GM23338 (cell line): ENCODE data around the gene GBE1. TPM values are rescaled to one million over a fixed set of nuclear protein-coding genes. Genes with fewer than 3 reads are reported as not detected.

Source experiments
- ATAC-seq: fragments of 200-7000 bp; cut with Tn5 transposase; 3 replicates; pipeline ENCODE4 v1.9.1; 2020
- DNase-seq: peaks from one replicate; pipeline ENCODE4 v3.0.0-alpha.2; 2015; ENCODE audit warnings: low spot score
- H2AFZ ChIP-seq: fragments of 200-600 bp; sonication (generic); 2 replicates; pipeline ENCODE4 v1.8.0; 2016; ENCODE audit warnings: antibody characterized with exemption, mild to moderate bottlenecking, moderate library complexity
- H3F3A ChIP-seq: fragments of 200-600 bp; sonication (generic); replicated peaks from 2 replicates; pipeline ENCODE4 v1.8.0; 2017; ENCODE audit warnings: antibody characterized with exemption, mixed run types, low read depth
- H3K27ac ChIP-seq: fragments of 200-600 bp; sonication (generic); 2 replicates; pipeline ENCODE4 v1.6.1; 2016; ENCODE audit warnings: low read depth
- H3K27me3 ChIP-seq: fragments of 200-600 bp; sonication (generic); 2 replicates; pipeline ENCODE4 v1.8.0; 2016; ENCODE audit warnings: mild to moderate bottlenecking, mixed run types, moderate library complexity; ENCODE audit not compliant: insufficient read depth
- H3K36me3 ChIP-seq: fragments of 200-600 bp; sonication (generic); 2 replicates; pipeline ENCODE4 v1.8.0; 2016; ENCODE audit warnings: mild to moderate bottlenecking; ENCODE audit not compliant: insufficient read depth
- H3K4me1 ChIP-seq: fragments of 200-600 bp; sonication (generic); 2 replicates; pipeline ENCODE4 v1.8.0; 2016; ENCODE audit warnings: mild to moderate bottlenecking, moderate library complexity; ENCODE audit not compliant: insufficient read depth
- H3K4me2 ChIP-seq: fragments of 200-600 bp; sonication (generic); 2 replicates; pipeline ENCODE4 v1.7.1; 2017; ENCODE audit warnings: mixed run types
- H3K4me3 ChIP-seq: fragments of 200-600 bp; sonication (generic); 2 replicates; pipeline ENCODE4 v1.6.1; 2016; ENCODE audit warnings: mixed run types
- H3K79me2 ChIP-seq: fragments of 200-600 bp; sonication (generic); replicated peaks from 2 replicates; pipeline ENCODE4 v1.8.0; 2017; ENCODE audit warnings: mild to moderate bottlenecking; ENCODE audit not compliant: insufficient read depth
- H3K9me2 ChIP-seq: fragments of 200-600 bp; sonication (generic); 2 replicates; pipeline ENCODE4 v1.8.0; 2017; ENCODE audit not compliant: insufficient read depth
- H4K20me1 ChIP-seq: fragments of 200-600 bp; sonication (generic); replicated peaks from 2 replicates; pipeline ENCODE4 v1.8.0; 2017; ENCODE audit warnings: mild to moderate bottlenecking; ENCODE audit not compliant: insufficient read depth
- H3K27ac Mint-ChIP-seq: 2 replicates; pipeline ENCODE4 v1.8.0; 2020; ENCODE audit warnings: inconsistent platforms, mild to moderate bottlenecking, moderate library complexity, mixed read lengths
- H3K27me3 Mint-ChIP-seq: 3 replicates; pipeline ENCODE4 v1.8.0; 2022; ENCODE audit warnings: low read depth, mild to moderate bottlenecking, moderate library complexity, mixed read lengths, inconsistent platforms; ENCODE audit not compliant: insufficient read depth, poor library complexity
- H3K36me3 Mint-ChIP-seq: 3 replicates; pipeline ENCODE4 v1.8.0; 2021; ENCODE audit warnings: low read depth, mild to moderate bottlenecking, inconsistent platforms, moderate library complexity, mixed read lengths
- H3K4me1 Mint-ChIP-seq: 3 replicates; pipeline ENCODE4 v1.8.0; 2020; ENCODE audit warnings: mild to moderate bottlenecking, inconsistent platforms, mixed read lengths
- H3K4me3 Mint-ChIP-seq: 3 replicates; pipeline ENCODE4 v1.8.0; 2021; ENCODE audit warnings: moderate library complexity, mild to moderate bottlenecking, inconsistent platforms, mixed read lengths
- H3K9me3 Mint-ChIP-seq: 3 replicates; pipeline ENCODE4 v1.8.0; 2020; ENCODE audit warnings: moderate library complexity, mild to moderate bottlenecking, inconsistent platforms, mixed read lengths
- CREB1 ChIP-seq: fragments of 250-450 bp; sonication (Bioruptor Pico); IDR thresholded peaks from 2 replicates; pipeline ENCODE4 v1.5.0; 2020; ENCODE audit warnings: low read depth, mild to moderate bottlenecking, moderate library complexity
- EZH2 ChIP-seq: fragments of 200-600 bp; sonication (generic); IDR thresholded peaks from one replicate; pipeline ENCODE4 v1.8.0; 2017; ENCODE audit warnings: antibody characterized with exemption, mild to moderate bottlenecking, low read depth; ENCODE audit not compliant: unreplicated experiment
- EZH2phosphoT487 ChIP-seq: fragments of 200-600 bp; sonication (generic); IDR thresholded peaks from one replicate; pipeline ENCODE4 v1.8.1; 2018; ENCODE audit warnings: antibody characterized with exemption; ENCODE audit not compliant: unreplicated experiment
- JUNB ChIP-seq: IDR thresholded peaks from one replicate; pipeline ENCODE4 v1.6.1; 2016; ENCODE audit warnings: antibody characterized with exemption; ENCODE audit not compliant: unreplicated experiment
- NANOG ChIP-seq: IDR thresholded peaks from 2 replicates; pipeline ENCODE4 v1.6.1; 2016; ENCODE audit warnings: antibody characterized with exemption, borderline replicate concordance
- POLR2AphosphoS5 ChIP-seq: IDR thresholded peaks from 2 replicates; pipeline ENCODE4 v1.6.1; 2016; ENCODE audit warnings: antibody characterized with exemption, low read depth
- STAT1 ChIP-seq: IDR thresholded peaks from one replicate; pipeline ENCODE4 v1.6.1; 2016; ENCODE audit warnings: antibody characterized with exemption; ENCODE audit not compliant: unreplicated experiment
- ZNF114 ChIP-seq: fragments of 250-450 bp; sonication (Bioruptor Pico); IDR thresholded peaks from 2 replicates; pipeline ENCODE4 v1.5.0; 2020; ENCODE audit warnings: mild to moderate bottlenecking, moderate library complexity
- ZNF331 ChIP-seq: fragments of 250-450 bp; sonication (Bioruptor Pico); IDR thresholded peaks from 2 replicates; pipeline ENCODE4 v1.5.0; 2020; ENCODE audit warnings: low read depth, mild to moderate bottlenecking, moderate library complexity
- polyA plus RNA-seq: library from polyadenylated mRNA; unstranded; fragments of >200 nt; fragmentation: Nextera tagmentation; extraction: Ambion mirVana; gene quantifications from 2 replicates; pipeline ENCODE4 v1.2.1, GENCODE V29; 2016
- total RNA-seq: library from RNA; depleted of rRNA; stranded (reverse); fragments of >200 nt; shearing (Covaris generic); gene quantifications from 2 replicates; pipeline ENCODE4 v1.2.3, GENCODE V29; 2014
- TF ChIP-seq, protein P1 (sequence below): IDR thresholded peaks from 2 replicates; pipeline ENCODE4 v1.6.1; 2016; ENCODE audit warnings: antibody characterized with exemption
- TF ChIP-seq, protein P2 (sequence below): IDR thresholded peaks from one replicate; pipeline ENCODE4 v1.6.1; 2018; ENCODE audit warnings: antibody characterized with exemption; ENCODE audit not compliant: unreplicated experiment
- TF ChIP-seq, protein P3 (sequence below), 2 experiments: fragments of 200-600 bp in 1 of 2; sonication (generic) in 1 of 2; conservative IDR thresholded peaks; 2 replicates each; pipeline versions ENCODE4 v1.5.1 to v1.6.1; 2016 to 2017; ENCODE audit warnings: antibody characterized with exemption in 2 of 2, low read depth in 2 of 2, mild to moderate bottlenecking in 2 of 2, moderate library complexity in 1 of 2

GBE1 gene
- total and polyA plus RNA-seq, 2 experiments from 2014 or later, result 6.4 to 12.2 TPM

DNA sequence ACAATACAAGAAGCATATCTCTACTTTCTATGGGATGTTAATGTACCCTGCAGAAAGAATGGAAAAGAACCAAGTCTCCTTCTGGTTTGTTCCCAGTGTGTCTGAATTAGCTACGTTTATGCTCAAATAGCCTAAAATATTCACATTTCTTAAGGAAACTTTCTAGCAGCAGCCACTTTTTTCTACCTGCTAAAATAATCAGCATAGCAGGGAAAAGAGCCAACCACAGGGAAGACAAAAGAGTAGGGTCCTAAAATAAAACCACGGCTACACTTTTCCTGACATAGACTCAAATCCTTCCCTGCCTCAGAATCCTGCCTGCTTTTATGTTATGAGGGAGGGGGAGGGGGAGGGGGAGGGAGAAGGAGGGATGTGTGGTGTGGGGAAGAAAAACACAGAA lies 136.7 kb downstream of the GBE1 start (continued):
- no peak for TF ChIP-seq STAT1
- no peak for TF ChIP-seq EZH2
- no peak for TF ChIP-seq NANOG
- TF ChIP-seq ZNF114 (CRISPR knock-in tag), result no peak
- TF ChIP-seq CREB1 (CRISPR knock-in tag), result no peak
- no peak for TF ChIP-seq JUNB
- TF ChIP-seq, protein P1, sequence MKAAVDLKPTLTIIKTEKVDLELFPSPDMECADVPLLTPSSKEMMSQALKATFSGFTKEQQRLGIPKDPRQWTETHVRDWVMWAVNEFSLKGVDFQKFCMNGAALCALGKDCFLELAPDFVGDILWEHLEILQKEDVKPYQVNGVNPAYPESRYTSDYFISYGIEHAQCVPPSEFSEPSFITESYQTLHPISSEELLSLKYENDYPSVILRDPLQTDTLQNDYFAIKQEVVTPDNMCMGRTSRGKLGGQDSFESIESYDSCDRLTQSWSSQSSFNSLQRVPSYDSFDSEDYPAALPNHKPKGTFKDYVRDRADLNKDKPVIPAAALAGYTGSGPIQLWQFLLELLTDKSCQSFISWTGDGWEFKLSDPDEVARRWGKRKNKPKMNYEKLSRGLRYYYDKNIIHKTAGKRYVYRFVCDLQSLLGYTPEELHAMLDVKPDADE, result no peak
- TF ChIP-seq, protein P2, sequence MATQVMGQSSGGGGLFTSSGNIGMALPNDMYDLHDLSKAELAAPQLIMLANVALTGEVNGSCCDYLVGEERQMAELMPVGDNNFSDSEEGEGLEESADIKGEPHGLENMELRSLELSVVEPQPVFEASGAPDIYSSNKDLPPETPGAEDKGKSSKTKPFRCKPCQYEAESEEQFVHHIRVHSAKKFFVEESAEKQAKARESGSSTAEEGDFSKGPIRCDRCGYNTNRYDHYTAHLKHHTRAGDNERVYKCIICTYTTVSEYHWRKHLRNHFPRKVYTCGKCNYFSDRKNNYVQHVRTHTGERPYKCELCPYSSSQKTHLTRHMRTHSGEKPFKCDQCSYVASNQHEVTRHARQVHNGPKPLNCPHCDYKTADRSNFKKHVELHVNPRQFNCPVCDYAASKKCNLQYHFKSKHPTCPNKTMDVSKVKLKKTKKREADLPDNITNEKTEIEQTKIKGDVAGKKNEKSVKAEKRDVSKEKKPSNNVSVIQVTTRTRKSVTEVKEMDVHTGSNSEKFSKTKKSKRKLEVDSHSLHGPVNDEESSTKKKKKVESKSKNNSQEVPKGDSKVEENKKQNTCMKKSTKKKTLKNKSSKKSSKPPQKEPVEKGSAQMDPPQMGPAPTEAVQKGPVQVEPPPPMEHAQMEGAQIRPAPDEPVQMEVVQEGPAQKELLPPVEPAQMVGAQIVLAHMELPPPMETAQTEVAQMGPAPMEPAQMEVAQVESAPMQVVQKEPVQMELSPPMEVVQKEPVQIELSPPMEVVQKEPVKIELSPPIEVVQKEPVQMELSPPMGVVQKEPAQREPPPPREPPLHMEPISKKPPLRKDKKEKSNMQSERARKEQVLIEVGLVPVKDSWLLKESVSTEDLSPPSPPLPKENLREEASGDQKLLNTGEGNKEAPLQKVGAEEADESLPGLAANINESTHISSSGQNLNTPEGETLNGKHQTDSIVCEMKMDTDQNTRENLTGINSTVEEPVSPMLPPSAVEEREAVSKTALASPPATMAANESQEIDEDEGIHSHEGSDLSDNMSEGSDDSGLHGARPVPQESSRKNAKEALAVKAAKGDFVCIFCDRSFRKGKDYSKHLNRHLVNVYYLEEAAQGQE, result no peak
- TF ChIP-seq, protein P3, sequence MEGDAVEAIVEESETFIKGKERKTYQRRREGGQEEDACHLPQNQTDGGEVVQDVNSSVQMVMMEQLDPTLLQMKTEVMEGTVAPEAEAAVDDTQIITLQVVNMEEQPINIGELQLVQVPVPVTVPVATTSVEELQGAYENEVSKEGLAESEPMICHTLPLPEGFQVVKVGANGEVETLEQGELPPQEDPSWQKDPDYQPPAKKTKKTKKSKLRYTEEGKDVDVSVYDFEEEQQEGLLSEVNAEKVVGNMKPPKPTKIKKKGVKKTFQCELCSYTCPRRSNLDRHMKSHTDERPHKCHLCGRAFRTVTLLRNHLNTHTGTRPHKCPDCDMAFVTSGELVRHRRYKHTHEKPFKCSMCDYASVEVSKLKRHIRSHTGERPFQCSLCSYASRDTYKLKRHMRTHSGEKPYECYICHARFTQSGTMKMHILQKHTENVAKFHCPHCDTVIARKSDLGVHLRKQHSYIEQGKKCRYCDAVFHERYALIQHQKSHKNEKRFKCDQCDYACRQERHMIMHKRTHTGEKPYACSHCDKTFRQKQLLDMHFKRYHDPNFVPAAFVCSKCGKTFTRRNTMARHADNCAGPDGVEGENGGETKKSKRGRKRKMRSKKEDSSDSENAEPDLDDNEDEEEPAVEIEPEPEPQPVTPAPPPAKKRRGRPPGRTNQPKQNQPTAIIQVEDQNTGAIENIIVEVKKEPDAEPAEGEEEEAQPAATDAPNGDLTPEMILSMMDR (conservative IDR thresholded peaks at IDR 0.05; ENCODE audit: low read depth in 2 of 2), result no peak
- no peak for TF ChIP-seq POLR2AphosphoS5

DNA sequence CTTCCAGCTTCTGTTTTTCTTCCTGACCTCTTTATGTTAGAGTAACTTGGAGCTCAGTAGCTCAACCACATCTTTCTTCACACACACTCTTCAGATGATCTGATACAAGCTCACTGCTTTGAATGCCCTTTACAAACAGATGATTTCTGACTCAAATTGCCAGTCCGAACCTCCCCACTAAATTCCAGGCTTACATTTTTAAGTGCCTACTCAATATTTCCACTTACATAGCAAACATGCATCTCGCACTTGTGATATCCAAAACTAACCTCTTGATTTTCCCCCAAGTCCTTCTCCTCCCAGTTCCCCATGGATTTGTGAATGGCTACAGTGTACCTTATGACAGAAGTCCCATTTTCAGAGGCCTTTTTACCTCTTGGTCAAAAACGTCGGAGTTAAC lies 139.1 kb downstream of the GBE1 start:
- H3K27ac Mint-ChIP-seq, result no peak overlapping the region
- no peak for TF ChIP-seq POLR2AphosphoS5
- TF ChIP-seq CREB1 (CRISPR knock-in tag), result no peak
- no peak for TF ChIP-seq EZH2phosphoT487
- no peak for TF ChIP-seq STAT1
- TF ChIP-seq ZNF114 (CRISPR knock-in tag), result no peak
- TF ChIP-seq ZNF331 (CRISPR knock-in tag), result no peak
- TF ChIP-seq, protein P1, result no peak
- no peak for TF ChIP-seq NANOG
- no peak for TF ChIP-seq JUNB
- TF ChIP-seq, protein P3 (conservative IDR thresholded peaks at IDR 0.05; ENCODE audit: low read depth in 2 of 2), result no peak
- TF ChIP-seq, protein P2, result no peak
- ATAC-seq, result no peak

More for the DNA sequence above, 139.1 kb downstream of the GBE1 start:
- Histone ChIP-seq H3K9me2 (no peaks in the 10 kb centered on the region), H3K36me3 (no peaks in the 10 kb centered on the region), H3K79me2 (no peaks in the 10 kb centered on the region), H3K4me2 (peak overlapping the region; percentile 3), H3K4me3 (no peak overlapping the region), H4K20me1 (no peaks in the 10 kb centered on the region), H3K27me3 (no peaks in the 10 kb centered on the region), H3F3A (no peaks in the 10 kb centered on the region), H2AFZ (no peak overlapping the region), H3K27ac (no peak overlapping the region), H3K4me1 (peaks cover 31% of the 10 kb centered on the region)
- no peaks in the 10 kb centered on the region for H3K9me3 Mint-ChIP-seq
- no peak overlapping the region for H3K4me3 Mint-ChIP-seq
- no peaks in the 10 kb centered on the region for H3K36me3 Mint-ChIP-seq
- H3K4me1 Mint-ChIP-seq, result peaks cover 25% of the 10 kb centered on the region
- no peak for DNase-seq
- no peaks in the 10 kb centered on the region for H3K27me3 Mint-ChIP-seq
